Activated naive CD8-positive, alpha-beta T cell (primary cell): ENCODE data around the gene GFRA1.

Source experiments
- H3K27ac Mint-ChIP-seq: one replicate; pipeline ENCODE4 v1.8.0; 2021; ENCODE audit warnings: mixed read lengths
- H3K27me3 Mint-ChIP-seq: one replicate; pipeline ENCODE4 v1.8.0; 2021; ENCODE audit warnings: mixed read lengths
- H3K36me3 Mint-ChIP-seq: one replicate; pipeline ENCODE4 v1.8.0; 2021; ENCODE audit warnings: mixed read lengths
- H3K4me1 Mint-ChIP-seq: one replicate; pipeline ENCODE4 v1.8.0; 2021; ENCODE audit warnings: low read depth, mixed read lengths
- H3K4me3 Mint-ChIP-seq: one replicate; pipeline ENCODE4 v1.8.0; 2021; ENCODE audit warnings: mild to moderate bottlenecking, mixed read lengths
- H3K9me3 Mint-ChIP-seq: one replicate; pipeline ENCODE4 v1.8.0; 2021; ENCODE audit warnings: low read depth, mixed read lengths

Gene GFRA1

DNA sequence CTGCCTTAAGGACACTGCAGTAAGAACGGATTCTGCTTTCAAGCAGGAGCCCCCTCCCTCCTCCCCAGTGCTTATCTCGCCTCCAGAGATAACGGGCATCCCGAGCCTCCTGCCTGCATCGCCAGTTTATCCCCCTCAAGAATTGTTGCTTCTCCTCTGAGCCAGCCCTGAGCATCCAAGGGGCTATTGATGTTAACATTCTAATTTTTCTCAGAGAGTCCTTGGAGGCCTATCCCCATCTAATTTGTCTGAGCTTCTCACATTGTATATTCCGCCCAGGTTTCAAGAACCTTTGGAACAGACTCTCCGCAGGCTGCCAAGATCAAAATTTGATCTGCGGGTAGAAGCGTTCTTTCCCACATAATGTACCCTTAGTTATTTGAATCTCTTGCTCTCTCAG lies 180.0 kb downstream of the GFRA1 start:
- H3K27ac Mint-ChIP-seq: no peak overlapping the region
- H3K9me3 Mint-ChIP-seq: no peaks in the 10 kb centered on the region

DNA sequence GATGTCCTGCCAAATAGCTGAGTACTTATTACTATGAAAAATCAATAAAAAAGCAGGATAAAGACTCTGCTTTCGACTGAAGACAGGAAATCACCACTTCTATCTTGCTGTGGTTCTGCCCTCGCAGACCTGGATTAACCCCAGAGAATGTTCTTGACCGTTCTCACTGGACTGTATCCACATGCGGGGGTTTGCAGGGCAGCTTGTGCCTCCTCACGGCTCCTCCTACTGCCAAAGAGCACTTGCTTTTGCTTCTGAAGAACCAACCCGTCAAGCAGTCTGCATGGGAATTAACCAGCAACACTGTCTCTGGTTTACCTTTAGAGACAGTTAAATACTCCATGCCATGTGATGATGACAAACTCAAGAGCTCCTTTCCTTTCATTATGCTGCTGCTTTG lies 184.0 kb downstream of the GFRA1 start:
- Mint-ChIP-seq H3K36me3 (no peaks in the 10 kb centered on the region), H3K27me3 (no peaks in the 10 kb centered on the region), H3K4me3 (no peak overlapping the region), H3K9me3 (no peaks in the 10 kb centered on the region), H3K4me1 (no peaks in the 10 kb centered on the region), H3K27ac (no peak overlapping the region)

More for the DNA sequence above, 180.0 kb downstream of the GFRA1 start:
- no peaks in the 10 kb centered on the region for H3K4me1 Mint-ChIP-seq
- no peak overlapping the region for H3K4me3 Mint-ChIP-seq
- no peaks in the 10 kb centered on the region for H3K27me3 Mint-ChIP-seq
- no peaks in the 10 kb centered on the region for H3K36me3 Mint-ChIP-seq

DNA sequence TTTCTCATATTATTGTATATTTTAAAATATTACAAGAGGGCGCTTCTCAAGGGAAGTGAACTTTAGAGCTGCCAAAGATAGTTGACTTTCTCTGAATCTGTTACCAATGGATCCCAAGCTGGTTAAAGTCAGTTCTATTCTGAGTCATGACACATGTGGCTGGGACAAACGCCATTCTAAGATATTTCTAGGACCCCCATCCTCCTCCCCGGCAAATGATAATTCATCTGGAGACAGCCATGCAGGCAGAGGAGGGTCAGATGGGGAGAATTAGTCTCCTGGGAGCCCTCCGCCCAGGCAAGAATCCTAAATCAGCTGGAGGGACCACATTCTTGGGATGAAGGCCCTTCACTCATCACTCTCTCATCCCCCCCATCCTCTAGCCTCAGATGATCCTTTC lies 187.7 kb downstream of the GFRA1 start:
- H3K27ac Mint-ChIP-seq: no peak overlapping the region
- H3K27me3 Mint-ChIP-seq: no peaks in the 10 kb centered on the region
- H3K36me3 Mint-ChIP-seq: no peaks in the 10 kb centered on the region
- no peaks in the 10 kb centered on the region for H3K4me1 Mint-ChIP-seq
- no peaks in the 10 kb centered on the region for H3K9me3 Mint-ChIP-seq
- no peak overlapping the region for H3K4me3 Mint-ChIP-seq

GRCh38 chr10:116084161-116084560 lies 188.8 kb downstream of the GFRA1 start:
- Mint-ChIP-seq H3K36me3 (no peaks in the 10 kb centered on the region), H3K9me3 (no peaks in the 10 kb centered on the region), H3K4me1 (no peaks in the 10 kb centered on the region), H3K27ac (no peak overlapping the region), H3K4me3 (no peak overlapping the region), H3K27me3 (no peaks in the 10 kb centered on the region)

- no peaks in the 10 kb centered on the region for H3K4me1 Mint-ChIP-seq
These were observed 189.7 kb downstream of the GFRA1 start for GRCh38 chr10:116083226-116083762.

DNA sequence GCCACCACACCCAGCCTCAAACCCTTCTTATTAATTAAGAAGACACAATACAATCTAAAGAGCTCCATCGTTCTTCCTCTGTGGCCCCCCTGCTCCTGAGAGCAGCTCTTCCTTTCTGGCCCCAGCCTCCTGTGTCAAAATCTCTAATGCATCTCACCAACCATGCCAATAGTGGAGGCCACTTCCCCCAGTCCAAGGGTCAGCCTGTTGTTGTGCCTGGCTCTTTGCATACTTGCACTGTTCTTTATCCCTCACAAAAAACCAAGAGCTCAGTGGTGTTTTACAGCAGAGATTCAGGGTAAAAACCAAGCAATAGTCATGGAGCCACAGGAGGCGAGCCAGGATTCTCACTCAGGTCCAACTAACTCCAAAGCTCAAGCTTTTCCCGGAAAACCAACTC lies 190.2 kb downstream of the GFRA1 start:
- Mint-ChIP-seq H3K36me3 (no peaks in the 10 kb centered on the region), H3K4me1 (no peaks in the 10 kb centered on the region), H3K27ac (no peak overlapping the region), H3K4me3 (no peak overlapping the region), H3K27me3 (no peaks in the 10 kb centered on the region), H3K9me3 (no peaks in the 10 kb centered on the region)

More at GRCh38 chr10:116083226-116083762, 189.7 kb downstream of the GFRA1 start:
- no peaks in the 10 kb centered on the region for H3K9me3 Mint-ChIP-seq
- no peak overlapping the region for H3K27ac Mint-ChIP-seq
- no peaks in the 10 kb centered on the region for H3K27me3 Mint-ChIP-seq
- H3K4me3 Mint-ChIP-seq: no peak overlapping the region
- no peaks in the 10 kb centered on the region for H3K36me3 Mint-ChIP-seq

- no peaks in the 10 kb centered on the region for H3K27me3 Mint-ChIP-seq
- no peaks in the 10 kb centered on the region for H3K4me1 Mint-ChIP-seq
- no peaks in the 10 kb centered on the region for H3K36me3 Mint-ChIP-seq
- H3K27ac Mint-ChIP-seq: no peak overlapping the region
- H3K9me3 Mint-ChIP-seq: no peaks in the 10 kb centered on the region
- H3K4me3 Mint-ChIP-seq: no peak overlapping the region
These were observed 190.8 kb downstream of the GFRA1 start for GRCh38 chr10:116082206-116082605.

DNA sequence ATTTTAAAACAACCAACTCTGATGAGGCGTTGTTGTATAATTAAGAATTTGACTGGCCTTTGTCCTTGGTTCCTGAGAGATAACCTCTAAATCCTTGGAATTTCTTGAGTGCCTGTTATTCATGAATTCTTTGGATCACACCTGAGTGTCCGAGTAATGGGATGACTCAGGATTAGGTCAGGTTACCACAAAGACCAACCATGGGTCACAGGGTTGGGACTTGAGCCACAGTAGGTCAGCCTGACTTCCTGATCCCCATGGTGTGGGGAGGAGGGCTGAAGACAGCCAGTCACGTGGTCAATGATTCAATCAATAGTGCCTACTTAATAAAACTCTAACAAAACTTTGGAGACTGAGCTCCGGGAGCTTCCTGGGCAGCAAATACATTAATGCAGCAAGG lies 192.5 kb downstream of the GFRA1 start:
- Mint-ChIP-seq H3K36me3 (no peaks in the 10 kb centered on the region), H3K9me3 (no peaks in the 10 kb centered on the region), H3K27ac (no peak overlapping the region), H3K27me3 (no peaks in the 10 kb centered on the region), H3K4me3 (no peak overlapping the region), H3K4me1 (no peaks in the 10 kb centered on the region)

GRCh38 chr10:116079355-116079754 lies 193.7 kb downstream of the GFRA1 start:
- Mint-ChIP-seq H3K36me3 (no peaks in the 10 kb centered on the region), H3K27me3 (no peaks in the 10 kb centered on the region), H3K27ac (no peak overlapping the region), H3K4me1 (no peaks in the 10 kb centered on the region), H3K4me3 (no peak overlapping the region), H3K9me3 (no peaks in the 10 kb centered on the region)

GRCh38 chr10:116076621-116077020 lies 196.4 kb downstream of the GFRA1 start:
- no peaks in the 10 kb centered on the region for H3K9me3 Mint-ChIP-seq
- no peak overlapping the region for H3K27ac Mint-ChIP-seq
- H3K27me3 Mint-ChIP-seq: no peaks in the 10 kb centered on the region
- H3K36me3 Mint-ChIP-seq: no peaks in the 10 kb centered on the region
- no peaks in the 10 kb centered on the region for H3K4me1 Mint-ChIP-seq
- H3K4me3 Mint-ChIP-seq: no peak overlapping the region

DNA sequence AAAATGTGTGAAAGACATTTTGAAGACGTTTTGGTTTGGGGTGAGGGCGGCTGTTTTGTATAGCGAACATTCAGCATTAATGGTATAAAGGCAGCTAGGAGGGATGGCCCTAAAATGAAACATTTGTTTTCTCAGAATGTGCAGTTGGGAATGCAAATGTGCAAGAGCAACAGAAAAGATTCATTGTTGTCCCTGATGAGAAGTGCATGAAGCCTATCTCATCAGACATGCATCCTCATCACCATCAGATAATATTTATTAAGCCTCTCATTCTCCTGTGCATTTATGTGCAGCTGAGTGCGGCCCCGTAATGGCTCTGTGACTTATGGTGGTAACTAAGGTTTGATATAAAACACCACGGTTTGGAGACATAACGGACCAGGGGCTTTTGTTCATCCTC lies 199.5 kb downstream of the GFRA1 start:
- Mint-ChIP-seq H3K9me3 (no peaks in the 10 kb centered on the region), H3K36me3 (no peaks in the 10 kb centered on the region), H3K27me3 (no peaks in the 10 kb centered on the region), H3K27ac (no peak overlapping the region), H3K4me1 (no peaks in the 10 kb centered on the region), H3K4me3 (no peak overlapping the region)

- Mint-ChIP-seq H3K27me3 (no peaks in the 10 kb centered on the region), H3K36me3 (no peaks in the 10 kb centered on the region), H3K4me3 (no peak overlapping the region), H3K27ac (no peak overlapping the region), H3K4me1 (no peaks in the 10 kb centered on the region), H3K9me3 (no peaks in the 10 kb centered on the region)
These were observed 200.0 kb downstream of the GFRA1 start for GRCh38 chr10:116073001-116073400.

DNA sequence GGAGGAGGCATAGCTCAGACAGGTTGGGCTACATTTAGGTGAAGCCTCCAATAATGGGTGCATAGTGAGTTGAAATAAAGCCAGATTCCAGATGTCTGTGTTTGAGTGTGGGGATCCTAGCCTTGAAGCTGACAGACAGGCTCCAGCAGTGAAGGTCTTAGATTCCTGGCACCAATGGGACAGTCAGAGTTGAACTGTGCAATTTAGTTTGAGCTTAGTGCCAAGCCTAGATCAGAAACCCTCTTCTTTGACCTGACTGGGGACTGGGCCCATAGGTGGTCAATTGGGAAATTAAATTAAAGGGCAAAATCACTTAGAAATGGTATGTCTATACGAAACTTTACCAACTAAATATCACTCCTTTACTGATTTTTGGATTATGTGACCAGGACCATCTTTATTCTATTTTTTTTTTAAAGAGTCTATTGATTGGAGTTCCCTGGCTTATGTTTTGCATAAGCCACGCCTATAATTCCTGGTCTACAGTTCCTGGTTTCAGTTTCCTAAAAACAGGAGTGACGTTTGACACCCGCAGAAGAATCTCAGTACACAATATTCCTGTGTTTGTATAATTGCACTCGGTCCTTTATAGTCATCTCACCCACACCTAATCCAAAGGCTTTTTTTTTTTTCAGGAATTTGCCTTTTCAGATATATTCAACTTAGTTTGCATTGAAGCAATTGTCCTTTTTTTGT lies 201.4 kb downstream of the GFRA1 start:
- Mint-ChIP-seq H3K27me3 (no peaks in the 10 kb centered on the region), H3K27ac (no peak overlapping the region), H3K9me3 (no peaks in the 10 kb centered on the region), H3K36me3 (no peaks in the 10 kb centered on the region), H3K4me3 (no peak overlapping the region), H3K4me1 (no peaks in the 10 kb centered on the region)

DNA sequence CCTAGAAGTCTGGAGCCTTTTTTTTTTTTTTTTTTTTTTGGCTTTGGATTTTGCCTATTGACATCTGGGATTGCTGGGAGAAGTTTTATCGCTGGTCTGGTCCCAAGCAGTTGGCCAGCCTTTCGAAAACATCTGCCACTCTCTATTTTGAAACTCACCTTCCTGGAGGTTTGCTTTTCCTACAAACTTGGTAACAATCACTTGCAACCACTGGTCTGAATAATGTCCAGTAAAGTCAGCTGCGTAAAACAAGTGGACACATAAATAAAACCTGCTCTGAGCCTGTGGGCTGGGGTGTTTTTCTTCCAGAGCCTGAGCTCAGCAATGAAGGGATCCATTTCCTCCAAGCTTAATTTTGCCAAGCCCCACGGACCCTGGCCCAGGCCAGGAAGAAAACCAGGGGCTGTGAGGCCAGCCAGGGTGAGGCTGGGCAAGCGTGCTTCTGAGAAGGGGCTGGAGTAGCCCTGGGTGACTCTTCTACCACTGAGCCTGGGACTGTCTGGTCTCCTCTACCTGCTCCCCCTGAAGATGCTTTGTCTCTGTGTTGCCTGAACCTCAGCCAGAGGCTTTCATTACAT lies 202.2 kb downstream of the GFRA1 start:
- H3K4me1 Mint-ChIP-seq: no peaks in the 10 kb centered on the region
- H3K36me3 Mint-ChIP-seq: no peaks in the 10 kb centered on the region
- H3K9me3 Mint-ChIP-seq: no peaks in the 10 kb centered on the region
- no peak overlapping the region for H3K4me3 Mint-ChIP-seq
- no peak overlapping the region for H3K27ac Mint-ChIP-seq
- H3K27me3 Mint-ChIP-seq: no peaks in the 10 kb centered on the region

- H3K4me3 Mint-ChIP-seq: no peak overlapping the region
- H3K27ac Mint-ChIP-seq: no peak overlapping the region
- no peaks in the 10 kb centered on the region for H3K36me3 Mint-ChIP-seq
- H3K9me3 Mint-ChIP-seq: no peaks in the 10 kb centered on the region
- H3K27me3 Mint-ChIP-seq: no peaks in the 10 kb centered on the region
- H3K4me1 Mint-ChIP-seq: no peaks in the 10 kb centered on the region
These were observed 203.2 kb downstream of the GFRA1 start for GRCh38 chr10:116069856-116070255.

DNA sequence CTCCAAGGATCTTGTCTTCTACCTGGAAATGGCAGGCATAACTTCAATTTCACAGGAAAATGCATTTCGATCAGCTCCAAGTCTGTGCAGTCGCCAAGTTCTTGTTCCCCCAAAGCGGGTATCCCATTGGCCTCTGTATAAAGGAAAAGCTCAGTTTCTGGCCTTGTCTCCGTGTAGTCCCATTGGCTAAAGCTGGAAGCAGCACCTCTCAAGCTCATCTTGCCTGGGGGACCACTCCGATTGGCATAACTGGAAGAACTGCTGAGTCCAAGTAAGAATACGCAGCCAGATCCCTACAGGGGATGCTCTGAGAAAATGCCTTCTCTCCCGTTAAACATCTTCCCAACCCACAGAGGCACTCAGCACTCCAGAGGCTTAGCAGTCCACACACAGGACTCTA lies 205.2 kb downstream of the GFRA1 start:
- Mint-ChIP-seq H3K4me1 (no peaks in the 10 kb centered on the region), H3K36me3 (no peaks in the 10 kb centered on the region), H3K4me3 (no peak overlapping the region), H3K9me3 (no peaks in the 10 kb centered on the region), H3K27ac (no peak overlapping the region), H3K27me3 (no peaks in the 10 kb centered on the region)
